GM11168 (cell line): Measurements from ENCODE around the gene IQGAP1.

Source experiments
- in situ Hi-C: fragments of 300-500 bp; cut with MboI; formaldehyde crosslinking; loops from one replicate; pipeline ENCODE4 v1.12.0; 2022; ENCODE audit warnings: low sequenced_read_pairs; ENCODE audit not compliant: unreplicated experiment

Gene IQGAP1

DNA sequence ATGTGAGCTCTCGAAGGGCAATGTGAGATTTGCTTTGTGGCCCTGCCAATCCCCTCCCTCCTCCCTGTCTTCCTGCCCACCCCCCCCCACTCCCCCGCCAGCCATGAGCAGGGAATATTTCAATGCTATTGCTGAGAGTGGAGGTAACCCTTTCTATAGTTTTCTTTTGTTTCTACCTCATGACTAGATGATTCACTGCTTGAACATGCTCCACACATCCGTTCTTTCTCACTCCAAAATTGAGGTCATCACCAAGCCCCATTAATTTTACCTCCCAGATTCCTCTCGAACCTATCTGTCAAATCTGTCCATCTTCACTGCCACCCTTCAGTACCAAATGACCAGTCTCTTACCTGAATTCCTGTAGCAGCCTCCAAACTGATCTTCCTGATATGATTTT lies 23.8 kb upstream of the IQGAP1 start:
- in situ Hi-C loops = no loop called here

DNA sequence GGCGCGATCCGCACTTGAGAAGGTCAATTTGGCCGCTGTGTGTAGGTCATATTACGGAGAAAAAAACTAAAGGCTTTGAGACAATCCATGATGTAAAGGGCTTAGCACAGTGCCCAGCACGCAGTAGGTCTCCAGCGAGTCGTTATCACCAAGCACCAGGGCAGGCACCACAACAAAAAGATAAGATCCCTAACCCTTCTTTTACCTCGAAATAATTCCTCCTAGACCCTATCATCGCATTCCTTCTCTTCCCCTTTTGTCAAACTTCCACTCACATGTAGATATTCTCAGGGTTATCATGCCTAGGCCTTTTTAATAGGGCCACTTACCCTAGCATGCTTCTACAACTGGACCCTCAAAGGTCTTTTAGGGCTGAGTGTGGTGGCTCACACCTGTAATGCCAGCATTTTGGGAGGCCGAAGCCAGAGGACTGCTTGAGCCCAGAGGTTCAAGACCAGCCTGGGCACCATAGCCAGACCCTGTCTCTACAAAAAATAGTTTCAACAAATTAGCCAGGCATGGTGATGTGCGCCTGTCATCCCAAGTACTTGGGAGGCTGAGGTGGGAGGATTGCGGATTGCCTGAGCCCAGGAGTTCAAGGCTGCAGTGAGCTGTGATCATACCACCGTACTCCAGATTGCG lies 22.5 kb upstream of the IQGAP1 start:
- in situ Hi-C loops = no loop called here

- in situ Hi-C loops = no loop called here
Observed at GRCh38 chr15:90367576-90367975, 20.5 kb upstream of the IQGAP1 start.

GRCh38 chr15:90375071-90375470 lies 13.0 kb upstream of the IQGAP1 start:
- in situ Hi-C loops = no loop called here

- in situ Hi-C loops = no loop called here
Observed at GRCh38 chr15:90376789-90377188, 11.3 kb upstream of the IQGAP1 start.

DNA sequence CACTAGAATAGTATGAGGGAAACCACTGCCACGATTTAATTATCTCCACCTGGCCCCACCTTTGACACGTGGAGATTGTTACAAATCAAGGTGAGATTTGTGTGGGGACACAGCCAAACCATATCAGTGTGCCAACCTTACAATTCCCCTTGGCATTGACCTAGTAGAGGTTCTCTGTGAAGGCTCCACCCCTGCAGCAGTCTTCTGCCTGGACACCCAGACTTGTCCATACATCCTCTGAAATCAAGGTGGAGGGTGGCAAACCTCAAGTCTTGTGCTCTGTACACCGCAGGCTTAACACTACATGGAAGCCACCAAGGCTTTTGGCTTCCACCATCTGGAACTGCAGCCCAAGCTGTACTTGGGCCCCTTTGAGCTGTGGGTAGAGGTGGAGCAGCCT lies 8.8 kb upstream of the IQGAP1 start:
- in situ Hi-C loops = no loop called here

DNA sequence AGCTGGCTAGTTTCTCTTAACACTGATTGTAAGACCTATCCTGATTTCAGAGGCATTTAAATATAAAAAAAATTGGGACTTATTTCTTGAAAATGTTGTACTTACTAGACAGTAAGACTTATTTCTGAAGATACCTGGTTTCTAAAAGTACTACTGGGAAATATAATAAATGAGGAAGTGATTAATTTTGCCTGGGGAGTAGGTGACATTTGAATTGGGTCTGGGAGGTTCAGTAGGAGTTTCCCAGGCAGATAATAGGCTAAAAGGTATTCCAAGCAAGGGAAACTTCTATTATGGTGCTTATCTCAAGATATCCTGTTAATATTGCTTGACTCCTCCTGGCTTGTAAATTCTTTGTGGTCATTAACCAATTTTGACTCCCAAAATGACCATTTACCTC lies 6.5 kb upstream of the IQGAP1 start:
- in situ Hi-C loops = no loop called here

DNA sequence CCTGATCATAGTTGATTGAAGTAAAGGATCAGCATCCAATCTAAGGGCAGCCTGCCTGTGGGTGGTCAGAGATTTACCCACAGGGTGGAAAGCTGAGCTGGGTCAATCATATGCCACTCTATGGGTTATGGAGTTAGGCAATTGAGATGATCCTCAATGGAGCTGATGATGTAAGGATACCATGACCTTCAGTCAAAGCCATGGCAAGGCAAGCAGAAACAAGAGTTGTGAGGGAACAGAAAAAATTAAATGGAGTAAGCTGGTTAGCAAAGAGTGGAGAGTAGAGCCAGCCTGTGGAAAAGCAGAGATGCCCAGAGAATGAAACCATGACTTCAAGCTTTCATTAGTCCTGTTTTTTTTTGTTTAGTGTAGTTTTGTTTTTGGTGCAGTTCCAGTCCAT lies 5.7 kb upstream of the IQGAP1 start:
- in situ Hi-C loops = no loop called here

DNA sequence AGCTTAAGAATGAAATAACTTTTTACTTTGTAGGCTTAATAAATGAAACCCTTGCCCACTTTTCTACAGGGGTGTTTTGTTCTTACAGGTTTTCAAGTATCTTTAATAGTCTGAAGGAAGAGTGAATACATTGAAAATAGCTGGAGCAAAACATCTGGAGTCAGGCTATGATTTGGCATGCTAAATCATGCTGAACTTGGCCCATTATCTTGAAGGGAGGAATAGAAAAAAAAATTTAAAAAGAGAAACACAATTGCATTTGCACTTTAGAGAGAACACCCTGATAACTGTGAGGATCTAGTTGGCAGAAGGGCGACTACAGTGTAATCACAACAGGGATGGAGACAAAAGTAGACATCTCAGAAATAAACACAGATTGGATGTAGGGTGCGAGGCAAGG lies 1.8 kb upstream of the IQGAP1 start:
- in situ Hi-C loops = no loop called here

- in situ Hi-C loops = no loop called here
Observed at GRCh38 chr15:90388462-90389380, 679 bp downstream of the IQGAP1 start.

DNA sequence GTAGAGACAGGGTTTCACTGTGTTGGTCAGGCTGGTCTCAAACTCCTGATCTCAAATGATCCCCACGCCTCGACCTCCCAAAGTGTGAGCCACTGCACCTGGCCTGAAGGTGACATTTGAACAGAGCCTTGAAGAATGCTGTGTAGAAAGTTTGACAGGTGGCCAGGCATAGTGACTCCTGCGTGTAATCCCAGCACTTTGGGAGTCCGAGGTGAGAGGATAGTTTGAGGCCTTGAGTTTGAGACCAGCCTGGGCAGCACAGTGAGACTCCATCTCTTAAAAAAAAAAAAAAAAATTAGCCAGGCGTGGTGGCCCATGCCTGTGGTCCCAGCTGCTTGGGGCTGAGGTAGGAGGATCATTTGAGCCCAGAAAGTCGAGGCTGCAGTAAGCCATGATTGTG lies 1.5 kb downstream of the IQGAP1 start:
- in situ Hi-C loops = no loop called here

GRCh38 chr15:90393040-90393439 lies 5.0 kb downstream of the IQGAP1 start:
- in situ Hi-C loops = no loop called here

GRCh38 chr15:90394074-90394473 lies 6.0 kb downstream of the IQGAP1 start:
- in situ Hi-C loops = no loop called here

DNA sequence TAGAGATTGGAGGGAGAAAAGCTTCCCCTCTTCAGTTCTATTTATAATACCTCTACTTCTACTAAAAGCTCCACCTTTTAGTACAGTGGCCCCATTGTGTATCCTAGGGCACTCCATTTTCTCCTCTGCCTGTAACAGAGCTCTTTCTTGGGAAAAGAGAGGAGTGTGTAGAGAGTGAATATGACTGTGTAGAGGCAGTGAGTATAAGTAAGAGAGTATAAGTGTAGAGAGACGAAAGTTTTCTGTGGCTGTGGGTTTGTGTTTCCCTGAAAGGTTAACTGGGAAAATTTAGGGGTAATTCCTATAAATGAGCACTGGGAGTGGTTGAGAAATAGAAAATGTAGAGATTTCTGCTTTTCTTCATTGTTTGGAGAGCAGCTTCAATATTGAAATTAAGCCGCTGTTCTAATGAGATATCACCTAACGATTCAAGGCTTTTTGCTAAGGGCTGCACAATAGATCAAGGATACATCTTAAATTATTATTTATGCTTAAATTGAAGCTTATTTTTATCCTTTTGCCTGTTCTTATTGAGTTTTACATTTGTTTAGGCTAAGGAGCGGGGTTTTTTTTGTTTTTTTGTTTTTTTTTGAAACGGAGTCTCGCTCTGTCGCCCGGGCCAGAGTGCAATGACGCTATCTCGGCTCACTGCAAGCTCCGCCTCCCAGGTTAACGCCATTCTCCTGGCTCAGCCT lies 6.9 kb downstream of the IQGAP1 start:
- in situ Hi-C loops = no loop called here

GRCh38 chr15:90396321-90396720 lies 8.3 kb downstream of the IQGAP1 start:
- in situ Hi-C loops = no loop called here

DNA sequence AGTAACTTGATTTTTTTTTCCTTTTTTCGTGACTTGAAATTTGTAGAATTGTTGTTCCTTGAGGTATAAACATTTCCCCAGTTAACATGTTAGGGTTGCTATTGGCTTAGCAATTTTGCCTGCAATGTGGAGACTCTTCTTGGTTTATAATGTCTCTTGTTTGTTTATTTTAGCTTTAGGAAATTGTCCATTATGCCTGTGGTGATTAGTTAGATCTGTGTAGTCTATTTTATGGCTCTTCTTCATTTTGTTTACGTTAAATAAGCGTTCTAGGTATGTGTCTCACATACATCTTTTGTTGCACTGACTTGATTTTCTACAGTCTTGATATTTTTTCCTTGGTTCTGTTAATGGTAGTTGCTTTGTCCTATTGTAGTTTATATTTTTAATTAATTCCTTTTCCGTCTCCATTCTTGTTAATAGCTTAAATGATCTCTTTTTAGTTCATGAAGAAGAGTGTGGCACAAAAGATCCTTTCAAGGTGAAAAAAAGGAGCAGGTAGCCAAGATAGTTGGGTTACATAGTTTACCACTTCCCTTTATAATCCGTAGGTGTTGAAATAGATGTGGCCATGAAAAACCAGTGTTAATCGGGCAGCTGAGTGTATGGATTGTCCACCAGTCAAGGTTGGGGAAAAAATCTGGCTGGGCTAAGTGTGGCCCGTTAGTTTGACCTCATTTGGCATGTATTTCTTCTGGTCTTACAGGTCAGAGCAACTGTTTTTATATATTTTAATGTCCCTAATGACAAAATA lies 12.1 kb downstream of the IQGAP1 start:
- in situ Hi-C loops = no loop called here

DNA sequence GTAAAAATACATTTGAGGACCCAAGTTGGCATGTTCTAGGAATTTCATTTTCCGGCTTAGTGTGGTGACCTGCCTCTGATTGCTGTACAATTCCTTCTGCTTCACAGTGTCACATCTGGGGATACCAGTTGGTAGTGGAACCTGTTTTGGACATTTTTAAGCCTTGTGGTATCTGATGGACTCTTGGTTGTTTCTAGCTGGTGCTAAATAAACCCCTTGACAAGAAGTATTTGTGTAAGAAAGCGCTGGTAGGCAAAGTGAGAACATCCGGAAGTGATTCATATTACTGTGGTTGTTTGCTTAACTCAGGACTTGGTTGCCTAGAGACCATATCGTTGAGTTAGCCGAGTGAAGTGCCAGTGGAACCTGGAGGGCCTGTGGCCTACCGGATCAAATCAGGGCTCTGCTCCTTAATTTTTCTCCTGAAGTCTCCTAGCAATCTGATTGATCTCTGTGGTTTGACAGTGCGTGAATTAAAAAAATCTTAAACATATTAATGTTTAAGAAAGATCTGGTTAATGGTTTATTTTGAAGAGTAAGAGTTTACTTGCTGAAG lies 12.8 kb downstream of the IQGAP1 start:
- in situ Hi-C loops = no loop called here

DNA sequence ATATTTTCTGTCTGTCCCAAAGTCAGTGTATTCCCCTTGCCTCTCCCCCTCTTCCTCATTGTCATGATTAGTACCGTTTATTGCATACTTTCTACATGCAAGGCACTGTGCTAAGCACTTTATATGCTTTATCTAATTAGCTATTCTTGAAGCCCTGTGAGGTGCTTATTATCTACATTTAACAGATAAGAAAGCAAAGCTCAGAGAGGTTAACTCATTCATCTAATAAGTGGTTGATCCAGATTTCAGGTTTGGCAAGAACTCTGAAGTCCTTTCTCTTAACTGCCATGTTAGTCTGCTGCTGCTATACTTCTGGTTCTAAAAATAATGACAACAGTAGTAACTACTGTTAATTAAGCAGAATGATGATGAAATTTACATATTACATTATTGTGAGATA lies 13.5 kb downstream of the IQGAP1 start:
- in situ Hi-C loops = no loop called here

GRCh38 chr15:90402223-90402622 lies 14.2 kb downstream of the IQGAP1 start:
- in situ Hi-C loops = no loop called here

DNA sequence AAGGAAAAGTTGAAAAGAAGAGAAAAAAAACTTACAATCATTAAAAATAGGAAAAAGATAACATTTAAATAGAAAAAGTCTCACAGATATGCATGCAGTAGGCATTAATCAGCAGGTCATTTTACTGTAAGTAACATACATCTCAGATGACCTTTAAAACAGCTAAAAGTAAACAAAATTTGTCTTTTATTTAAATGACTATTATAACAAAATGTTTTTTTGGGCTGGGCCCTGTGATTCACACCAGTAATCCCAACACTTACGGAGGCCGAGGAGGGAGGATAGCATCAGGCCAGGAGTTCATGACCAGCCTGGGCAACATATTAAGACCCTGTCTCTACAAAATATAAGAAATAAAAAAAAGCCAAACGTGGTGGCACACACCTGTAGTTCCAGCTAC lies 14.7 kb downstream of the IQGAP1 start:
- in situ Hi-C loops = no loop called here
